WTC11 (cell line): Measurements from ENCODE around the gene P2RY6. TPM values are rescaled to one million over a fixed set of nuclear protein-coding genes. Genes with fewer than 3 reads are reported as not detected.

ENCODE experiments used
- ATAC-seq: fragments of 200-7000 bp; cut with Tn5 transposase; 2 replicates; pipeline ENCODE4 v1.10.0; 2021; ENCODE audit warnings: mild to moderate bottlenecking, moderate library complexity
- CTCF ChIA-PET: fragments of 300-600 bp; sonication (Branson Sonifier 250); formaldehyde crosslinking; loops from one replicate; lab custom pipeline; 2021; ENCODE audit warnings: antibody characterized with exemption; lab: Charles Lee
- POLR2A ChIA-PET: fragments of 350-600 bp; sonication (Branson Sonifier 250); formaldehyde crosslinking; loops from one replicate; lab custom pipeline; 2021; ENCODE audit warnings: antibody characterized with exemption; lab: Charles Lee
- DNase-seq: peaks from one replicate; pipeline ENCODE4 v3.0.0; 2021; ENCODE audit warnings: low spot score
- H3K27ac Mint-ChIP-seq: 2 replicates; pipeline ENCODE4 v1.8.0; 2021; ENCODE audit warnings: mixed read lengths
- H3K27me3 Mint-ChIP-seq: 2 replicates; pipeline ENCODE4 v1.8.0; 2021; ENCODE audit warnings: low read depth, mild to moderate bottlenecking, moderate library complexity, mixed read lengths
- H3K36me3 Mint-ChIP-seq: 2 replicates; pipeline ENCODE4 v1.8.0; 2021; ENCODE audit warnings: mixed read lengths
- H3K4me1 Mint-ChIP-seq: 2 replicates; pipeline ENCODE4 v1.8.0; 2022; ENCODE audit warnings: mixed read lengths
- H3K4me3 Mint-ChIP-seq: 2 replicates; pipeline ENCODE4 v1.8.0; 2021; ENCODE audit warnings: mild to moderate bottlenecking, moderate library complexity, mixed read lengths
- H3K9me3 Mint-ChIP-seq: 2 replicates; pipeline ENCODE4 v1.8.0; 2021; ENCODE audit warnings: mixed read lengths
- CREM ChIP-seq: sonication (generic); formaldehyde crosslinking; IDR thresholded peaks from 2 replicates; pipeline ENCODE4 v1.8.1; 2022; ENCODE audit warnings: mild to moderate bottlenecking, missing genetic modification reagents, moderate library complexity
- GABPB1 ChIP-seq: sonication (generic); formaldehyde crosslinking; IDR thresholded peaks from 2 replicates; pipeline ENCODE4 v1.8.1; 2023; ENCODE audit warnings: mild to moderate bottlenecking, missing genetic modification reagents
- GRHL2 ChIP-seq: fragments of 250-450 bp; sonication (Bioruptor Pico); IDR thresholded peaks from 2 replicates; pipeline ENCODE4 v1.8.0; 2022; ENCODE audit warnings: mild to moderate bottlenecking, moderate library complexity; ENCODE audit not compliant: insufficient replicate concordance, severe bottlenecking
- IRF1 ChIP-seq: sonication (generic); formaldehyde crosslinking; IDR thresholded peaks from 2 replicates; pipeline ENCODE4 v1.8.0; 2023; ENCODE audit warnings: missing genetic modification reagents
- KAT7 ChIP-seq: sonication (generic); formaldehyde crosslinking; IDR thresholded peaks from 2 replicates; pipeline ENCODE4 v1.8.1; 2023; ENCODE audit warnings: missing genetic modification reagents, mild to moderate bottlenecking, borderline replicate concordance
- NR1H2 ChIP-seq: sonication (generic); formaldehyde crosslinking; IDR thresholded peaks from 2 replicates; pipeline ENCODE4 v1.9.0; 2021; ENCODE audit warnings: mild to moderate bottlenecking, moderate library complexity, missing genetic modification reagents
- SMAD4 ChIP-seq: sonication (generic); formaldehyde crosslinking; IDR thresholded peaks from 2 replicates; pipeline ENCODE4 v1.8.0; 2022; ENCODE audit warnings: mild to moderate bottlenecking, missing genetic modification reagents
- TEAD1 ChIP-seq: sonication (generic); formaldehyde crosslinking; IDR thresholded peaks from 2 replicates; pipeline ENCODE4 v1.8.0; 2022; ENCODE audit warnings: mild to moderate bottlenecking, missing genetic modification reagents
- ZNF219 ChIP-seq: sonication (generic); formaldehyde crosslinking; IDR thresholded peaks from 2 replicates; pipeline ENCODE4 v1.8.0; 2023; ENCODE audit warnings: missing genetic modification reagents, mild to moderate bottlenecking, borderline replicate concordance
- total RNA-seq: library from RNA; stranded (reverse); gene quantifications from 3 replicates; pipeline ENCODE4 v1.2.3, GENCODE V29; 2021
- TF ChIP-seq, protein P1 (sequence below): sonication (generic); formaldehyde crosslinking; conservative IDR thresholded peaks from 2 replicates; pipeline ENCODE4 v1.8.1; 2023; ENCODE audit warnings: mild to moderate bottlenecking, low read depth, missing genetic modification reagents, moderate library complexity
- TF ChIP-seq, protein P2 (sequence below): sonication (generic); formaldehyde crosslinking; IDR thresholded peaks from 2 replicates; pipeline ENCODE4 v1.8.1; 2023; ENCODE audit warnings: mild to moderate bottlenecking, missing genetic modification reagents, moderate library complexity
- TF ChIP-seq, protein P3 (sequence below): sonication (generic); formaldehyde crosslinking; IDR thresholded peaks from 2 replicates; pipeline ENCODE4 v1.8.0; 2022; ENCODE audit warnings: mild to moderate bottlenecking, missing genetic modification reagents
- TF ChIP-seq, protein P4 (sequence below): sonication (generic); formaldehyde crosslinking; IDR thresholded peaks from 2 replicates; pipeline ENCODE4 v1.8.0; 2022; ENCODE audit warnings: mild to moderate bottlenecking, missing genetic modification reagents
- TF ChIP-seq, protein P5 (sequence below): sonication (generic); formaldehyde crosslinking; IDR thresholded peaks from 2 replicates; pipeline ENCODE4 v1.8.0; 2022; ENCODE audit warnings: mild to moderate bottlenecking, missing genetic modification reagents

P2RY6 gene
- total RNA-seq, 1 experiment from 2014 or later = not detected

- TF ChIP-seq IRF1 (CRISPR knock-in tag) (no peak), GABPB1 (no peak), KAT7 (CRISPR knock-in tag) (no peak), SMAD4 (CRISPR knock-in tag) (no peak), TEAD1 (CRISPR knock-in tag) (no peak), ZNF219 (no peak)
- TF ChIP-seq, protein P1, sequence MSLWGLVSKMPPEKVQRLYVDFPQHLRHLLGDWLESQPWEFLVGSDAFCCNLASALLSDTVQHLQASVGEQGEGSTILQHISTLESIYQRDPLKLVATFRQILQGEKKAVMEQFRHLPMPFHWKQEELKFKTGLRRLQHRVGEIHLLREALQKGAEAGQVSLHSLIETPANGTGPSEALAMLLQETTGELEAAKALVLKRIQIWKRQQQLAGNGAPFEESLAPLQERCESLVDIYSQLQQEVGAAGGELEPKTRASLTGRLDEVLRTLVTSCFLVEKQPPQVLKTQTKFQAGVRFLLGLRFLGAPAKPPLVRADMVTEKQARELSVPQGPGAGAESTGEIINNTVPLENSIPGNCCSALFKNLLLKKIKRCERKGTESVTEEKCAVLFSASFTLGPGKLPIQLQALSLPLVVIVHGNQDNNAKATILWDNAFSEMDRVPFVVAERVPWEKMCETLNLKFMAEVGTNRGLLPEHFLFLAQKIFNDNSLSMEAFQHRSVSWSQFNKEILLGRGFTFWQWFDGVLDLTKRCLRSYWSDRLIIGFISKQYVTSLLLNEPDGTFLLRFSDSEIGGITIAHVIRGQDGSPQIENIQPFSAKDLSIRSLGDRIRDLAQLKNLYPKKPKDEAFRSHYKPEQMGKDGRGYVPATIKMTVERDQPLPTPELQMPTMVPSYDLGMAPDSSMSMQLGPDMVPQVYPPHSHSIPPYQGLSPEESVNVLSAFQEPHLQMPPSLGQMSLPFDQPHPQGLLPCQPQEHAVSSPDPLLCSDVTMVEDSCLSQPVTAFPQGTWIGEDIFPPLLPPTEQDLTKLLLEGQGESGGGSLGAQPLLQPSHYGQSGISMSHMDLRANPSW (CRISPR knock-in tag) = no peak
- TF ChIP-seq, protein P2, sequence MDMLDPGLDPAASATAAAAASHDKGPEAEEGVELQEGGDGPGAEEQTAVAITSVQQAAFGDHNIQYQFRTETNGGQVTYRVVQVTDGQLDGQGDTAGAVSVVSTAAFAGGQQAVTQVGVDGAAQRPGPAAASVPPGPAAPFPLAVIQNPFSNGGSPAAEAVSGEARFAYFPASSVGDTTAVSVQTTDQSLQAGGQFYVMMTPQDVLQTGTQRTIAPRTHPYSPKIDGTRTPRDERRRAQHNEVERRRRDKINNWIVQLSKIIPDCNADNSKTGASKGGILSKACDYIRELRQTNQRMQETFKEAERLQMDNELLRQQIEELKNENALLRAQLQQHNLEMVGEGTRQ = no peak
Measured at GRCh38 chr11:73267122-73267846, 4.9 kb upstream of the P2RY6 start (continued).

DNA sequence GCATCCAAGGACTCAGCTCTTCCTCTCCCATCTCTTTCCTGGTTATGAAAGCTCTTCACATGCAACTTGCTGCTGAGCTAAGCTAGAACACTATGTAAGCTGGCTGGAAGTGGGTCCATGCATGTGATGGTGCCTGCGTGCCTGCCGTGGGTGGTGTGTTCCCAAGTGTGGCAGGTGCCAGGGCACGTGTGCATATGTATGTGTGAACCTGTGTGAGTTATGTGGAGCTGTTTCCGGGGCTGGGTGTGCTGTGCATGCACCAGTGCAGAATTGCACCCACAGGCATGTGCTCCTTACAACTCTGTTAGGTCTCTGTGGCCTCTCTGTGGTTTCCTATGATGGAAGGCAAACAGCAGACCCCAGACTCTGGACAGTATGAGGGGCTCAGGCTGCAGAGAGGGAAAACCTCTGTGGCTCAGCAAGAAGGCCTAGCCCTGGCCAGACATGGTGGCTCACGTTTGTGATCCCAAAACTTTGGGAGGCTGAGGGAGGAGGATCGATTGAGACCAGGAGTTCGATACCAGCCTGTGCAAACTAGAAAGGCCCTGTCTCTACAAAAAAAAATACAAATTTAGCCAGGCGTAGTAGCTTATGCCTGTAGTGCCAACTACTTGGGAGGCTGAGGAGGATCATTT lies 4.1 kb upstream of the P2RY6 start:
- TF ChIP-seq NR1H2 (CRISPR knock-in tag) (no peak), GRHL2 (no peak)
- TF ChIP-seq, protein P3, sequence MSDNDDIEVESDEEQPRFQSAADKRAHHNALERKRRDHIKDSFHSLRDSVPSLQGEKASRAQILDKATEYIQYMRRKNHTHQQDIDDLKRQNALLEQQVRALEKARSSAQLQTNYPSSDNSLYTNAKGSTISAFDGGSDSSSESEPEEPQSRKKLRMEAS = no peak
- TF ChIP-seq, all 79 proteins: peak for 0
- ATAC-seq = no peak
- no peak overlapping the region for H3K27ac Mint-ChIP-seq
- H3K4me1 Mint-ChIP-seq = peaks cover 38% of the 10 kb centered on the region
- peaks cover 33% of the 10 kb centered on the region for H3K27me3 Mint-ChIP-seq
- ChIA-PET CTCF (interaction anchor here (0.6 to 5.0 kb wide), 6 partner anchors 21 to 76 kb away, joined by 3 to 36 read pairs (median 12); partner anchors contain the start of gene ARHGEF17), POLR2A (interaction anchor here (1.4 to 1.5 kb wide), 2 partner anchors 25 to 67 kb away, joined by 3 read pairs; no protein-coding TSS in a partner anchor)
- no peaks in the 10 kb centered on the region for H3K9me3 Mint-ChIP-seq
- no peak for DNase-seq
- H3K36me3 Mint-ChIP-seq = no peaks in the 10 kb centered on the region
- H3K4me3 Mint-ChIP-seq = no peak overlapping the region

GRCh38 chr11:73268671-73269271 lies 3.4 kb upstream of the P2RY6 start:
- no peaks in the 10 kb centered on the region for H3K36me3 Mint-ChIP-seq
- H3K27me3 Mint-ChIP-seq = peaks cover 28% of the 10 kb centered on the region
- peaks cover 38% of the 10 kb centered on the region for H3K4me1 Mint-ChIP-seq
- H3K9me3 Mint-ChIP-seq = no peaks in the 10 kb centered on the region
- H3K27ac Mint-ChIP-seq = peak overlapping the region; percentile 32; the same call in 1 of the 2 replicates
- ChIA-PET POLR2A (interaction anchor here (1.4 kb wide), 1 partner anchor 26 kb away, joined by 3 read pairs; no protein-coding TSS in a partner anchor), CTCF (interaction anchor here (0.9 to 5.0 kb wide), 6 partner anchors 20 to 84 kb away, joined by 3 to 36 read pairs (median 17); partner anchors contain the start of gene ARHGEF17)
- no peak for TF ChIP-seq CREM (CRISPR knock-in tag)
- no peak for TF ChIP-seq IRF1 (CRISPR knock-in tag)
- TF ChIP-seq, protein P4, sequence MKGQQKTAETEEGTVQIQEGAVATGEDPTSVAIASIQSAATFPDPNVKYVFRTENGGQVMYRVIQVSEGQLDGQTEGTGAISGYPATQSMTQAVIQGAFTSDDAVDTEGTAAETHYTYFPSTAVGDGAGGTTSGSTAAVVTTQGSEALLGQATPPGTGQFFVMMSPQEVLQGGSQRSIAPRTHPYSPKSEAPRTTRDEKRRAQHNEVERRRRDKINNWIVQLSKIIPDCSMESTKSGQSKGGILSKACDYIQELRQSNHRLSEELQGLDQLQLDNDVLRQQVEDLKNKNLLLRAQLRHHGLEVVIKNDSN (CRISPR knock-in tag) = no peak
- TF ChIP-seq, protein P5, sequence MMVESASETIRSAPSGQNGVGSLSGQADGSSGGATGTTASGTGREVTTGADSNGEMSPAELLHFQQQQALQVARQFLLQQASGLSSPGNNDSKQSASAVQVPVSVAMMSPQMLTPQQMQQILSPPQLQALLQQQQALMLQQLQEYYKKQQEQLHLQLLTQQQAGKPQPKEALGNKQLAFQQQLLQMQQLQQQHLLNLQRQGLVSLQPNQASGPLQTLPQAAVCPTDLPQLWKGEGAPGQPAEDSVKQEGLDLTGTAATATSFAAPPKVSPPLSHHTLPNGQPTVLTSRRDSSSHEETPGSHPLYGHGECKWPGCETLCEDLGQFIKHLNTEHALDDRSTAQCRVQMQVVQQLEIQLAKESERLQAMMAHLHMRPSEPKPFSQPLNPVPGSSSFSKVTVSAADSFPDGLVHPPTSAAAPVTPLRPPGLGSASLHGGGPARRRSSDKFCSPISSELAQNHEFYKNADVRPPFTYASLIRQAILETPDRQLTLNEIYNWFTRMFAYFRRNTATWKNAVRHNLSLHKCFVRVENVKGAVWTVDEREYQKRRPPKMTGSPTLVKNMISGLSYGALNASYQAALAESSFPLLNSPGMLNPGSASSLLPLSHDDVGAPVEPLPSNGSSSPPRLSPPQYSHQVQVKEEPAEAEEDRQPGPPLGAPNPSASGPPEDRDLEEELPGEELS (CRISPR knock-in tag) = no peak
- no peak for DNase-seq
- ATAC-seq = no peak
- H3K4me3 Mint-ChIP-seq = no peak overlapping the region
